OCI-LY7 (cell line): ENCODE data around the gene MON1B.
"Not testable (repeated sequence)": the region's sequence is repeated elsewhere in the genome, so short reads cannot be mapped to it uniquely, and the experiment has no call there.

Experiments
- CTCF ChIP-seq: fragments of 200-600 bp; sonication (generic); conservative IDR thresholded peaks from 2 replicates; pipeline ENCODE4 v1.5.1; 2014; ENCODE audit warnings: mild to moderate bottlenecking, antibody characterized with exemption, low read length, moderate library complexity, mixed read lengths
- EZH2phosphoT487 ChIP-seq: fragments of 200-600 bp; sonication (generic); IDR thresholded peaks from 2 replicates; pipeline ENCODE4 v1.6.1; 2018; ENCODE audit warnings: low read depth, borderline replicate concordance, mild to moderate bottlenecking, mixed run types, antibody characterized with exemption, low read length, moderate library complexity, mixed read lengths

GRCh38 chr16:77186298-77186697, 4.7 kb upstream of the MON1B start:
- TF ChIP-seq CTCF, EZH2phosphoT487: not testable (repeated sequence)
